Esophagus mucosa (tissue), 1 donor: ENCODE data around the gene NHSL2. TPM values are rescaled to one million over a fixed set of nuclear protein-coding genes. Genes with fewer than 3 reads are reported as not detected.
"Not testable (repeated sequence)": the region's sequence is repeated elsewhere in the genome, so short reads cannot be mapped to it uniquely, and the experiment has no call there.

Experiments
- ATAC-seq: fragments of 200-7000 bp; cut with Tn5 transposase; one replicate; pipeline ENCODE4 v1.9.1; 2020
- total RNA-seq: library from RNA; stranded (reverse); gene quantifications from one replicate; pipeline ENCODE4 v1.2.4, GENCODE V29; 2023
- donor health status: DM: yes; HTN: yes; CAD: no.

Gene NHSL2
- total RNA-seq = 1.2 TPM

GRCh38 chrX:71910643-71910985 lies at the start of gene NHSL2:
Gene NHSL2, plus strand, starts transcription at chrX:71910845.
- no peak for ATAC-seq

- no peak for ATAC-seq
Measured at GRCh38 chrX:71867680-71868079, 43.0 kb upstream of the NHSL2 start.

- ATAC-seq = not testable (repeated sequence)
Measured at GRCh38 chrX:71869566-71869965, 41.1 kb upstream of the NHSL2 start.

- ATAC-seq = peak; percentile 29
Measured at GRCh38 chrX:71870208-71871098, 40.2 kb upstream of the NHSL2 start.

- no peak for ATAC-seq
Measured at GRCh38 chrX:71871367-71871766, 39.3 kb upstream of the NHSL2 start.

- no peak for ATAC-seq
Measured at GRCh38 chrX:71872542-71873458, 37.8 kb upstream of the NHSL2 start.

GRCh38 chrX:71873459-71873833 lies 37.2 kb upstream of the NHSL2 start:
- ATAC-seq = no peak

GRCh38 chrX:71876841-71877240 lies 33.8 kb upstream of the NHSL2 start:
- ATAC-seq = not testable (repeated sequence)

- no peak for ATAC-seq
Measured at GRCh38 chrX:71885099-71885498, 25.5 kb upstream of the NHSL2 start.

- ATAC-seq = no peak
Measured at GRCh38 chrX:71895607-71896006, 15.0 kb upstream of the NHSL2 start.

GRCh38 chrX:71906144-71906543 lies 4.5 kb upstream of the NHSL2 start:
- no peak for ATAC-seq

- ATAC-seq = no peak
Measured at GRCh38 chrX:71908387-71908786, 2.3 kb upstream of the NHSL2 start.

GRCh38 chrX:71909956-71910355 lies 689 bp upstream of the NHSL2 start:
- no peak for ATAC-seq

GRCh38 chrX:71910986-71911730 lies 513 bp downstream of the NHSL2 start:
- peak; percentile 28 for ATAC-seq

GRCh38 chrX:71911731-71912050 lies 1.0 kb downstream of the NHSL2 start:
- no peak for ATAC-seq

- ATAC-seq = no peak
Measured at GRCh38 chrX:71912156-71912555, 1.5 kb downstream of the NHSL2 start.

- ATAC-seq = no peak
Measured at GRCh38 chrX:71913156-71913950, 2.7 kb downstream of the NHSL2 start.

- ATAC-seq = no peak
Measured at GRCh38 chrX:71917621-71918343, 7.1 kb downstream of the NHSL2 start.

GRCh38 chrX:71919431-71919830 lies 8.8 kb downstream of the NHSL2 start:
- ATAC-seq = no peak

- no peak for ATAC-seq
Measured at GRCh38 chrX:71919886-71920285, 9.2 kb downstream of the NHSL2 start.

- ATAC-seq = no peak
Measured at GRCh38 chrX:71922686-71923085, 12.0 kb downstream of the NHSL2 start.

GRCh38 chrX:71923516-71923915 lies 12.9 kb downstream of the NHSL2 start:
- ATAC-seq = no peak
